Right ventricle myocardium inferior (tissue), 1 donor: ENCODE measurements around the gene TSHZ1. TPM values are rescaled to one million over a fixed set of nuclear protein-coding genes. Genes with fewer than 3 reads are reported as not detected.
A peak's percentile ranks its signal among the peaks of the same experiment; 100 is the strongest.

Experiments used
- ATAC-seq: fragments of 200-7000 bp; cut with Tn5 transposase; one replicate; pipeline ENCODE4 v1.9.1; 2020; ENCODE audit warnings: mild to moderate bottlenecking, moderate library complexity
- DNase-seq: peaks from one replicate; pipeline ENCODE4 v3.0.0; 2021; ENCODE audit errors: missing footprints
- intact Hi-C: fragments of 100-400 bp; cut with DNase I; formaldehyde crosslinking; loops from one replicate; pipeline ENCODE4 v1.11.0; 2022
- total RNA-seq: library from RNA; stranded (reverse); fragmentation: NEBNext Ultra II Directional; extraction: Animal tissue kit (Norgen Biotek cat#: 25700); gene quantifications from one replicate; pipeline ENCODE4 v1.2.1, GENCODE V29; 2021
- donor health status: DM: no; HTN: yes; CAD: no; lungs with severe emphysema.

Gene TSHZ1
- total RNA-seq, 1 donor from 2014 or later: 23.1 TPM

- DNase-seq (no peak), ATAC-seq (no peak)
- intact Hi-C loops: loop anchor here (5.0 to 10.0 kb wide), 3 partner anchors 263 to 617 kb away; partner anchors contain the start of gene ZNF407
Measured at GRCh38 chr18:75214332-75214690, 3.7 kb downstream of the TSHZ1 start.

- intact Hi-C loops: loop anchor here (5.0 to 10.0 kb wide), 3 partner anchors 262 to 618 kb away; partner anchors contain the start of gene ZNF407
Measured at GRCh38 chr18:75214766-75215510, 4.3 kb downstream of the TSHZ1 start.

GRCh38 chr18:75215663-75216062 lies 5.1 kb downstream of the TSHZ1 start:
- DNase-seq: no peak
- intact Hi-C loops: loop anchor here (10.0 kb wide), 1 partner anchor 321 kb away; no protein-coding TSS in a partner anchor
- ATAC-seq: no peak

More at GRCh38 chr18:75214766-75215510, 4.3 kb downstream of the TSHZ1 start:
- ATAC-seq: no peak
- no peak for DNase-seq

GRCh38 chr18:75216212-75216910 lies 5.8 kb downstream of the TSHZ1 start:
- DNase-seq: no peak
- no peak for ATAC-seq
- intact Hi-C loops: loop anchor here (10.0 kb wide), 1 partner anchor 322 kb away; no protein-coding TSS in a partner anchor

- no peak for ATAC-seq
- intact Hi-C loops: loop anchor here (10.0 kb wide), 1 partner anchor 322 kb away; no protein-coding TSS in a partner anchor
- no peak for DNase-seq
Measured at GRCh38 chr18:75216911-75217689, 6.5 kb downstream of the TSHZ1 start.

GRCh38 chr18:75218065-75218923 lies 7.7 kb downstream of the TSHZ1 start:
- no peak for ATAC-seq
- intact Hi-C loops: loop anchor here (10.0 kb wide), 1 partner anchor 323 kb away; no protein-coding TSS in a partner anchor
- DNase-seq: no peak

- intact Hi-C loops: loop anchor here (10.0 kb wide), 1 partner anchor 325 kb away; no protein-coding TSS in a partner anchor
- DNase-seq (no peak), ATAC-seq (no peak)
Measured at GRCh38 chr18:75219745-75220375, 9.3 kb downstream of the TSHZ1 start.

- intact Hi-C loops: no loop called here
- ATAC-seq (no peak), DNase-seq (no peak)
Measured at GRCh38 chr18:75220551-75221355, 10.2 kb downstream of the TSHZ1 start.

GRCh38 chr18:75221397-75221796 lies 10.8 kb downstream of the TSHZ1 start:
- ATAC-seq (no peak), DNase-seq (no peak)
- intact Hi-C loops: no loop called here

GRCh38 chr18:75221897-75222296 lies 11.3 kb downstream of the TSHZ1 start:
- DNase-seq (no peak), ATAC-seq (no peak)
- intact Hi-C loops: no loop called here

GRCh38 chr18:75222407-75222806 lies 11.8 kb downstream of the TSHZ1 start:
- ATAC-seq (no peak), DNase-seq (no peak)
- intact Hi-C loops: no loop called here

GRCh38 chr18:75223687-75224347 lies 13.2 kb downstream of the TSHZ1 start:
- ATAC-seq (no peak), DNase-seq (no peak)
- intact Hi-C loops: no loop called here

GRCh38 chr18:75226286-75226955 lies 15.8 kb downstream of the TSHZ1 start:
- intact Hi-C loops: no loop called here
- no peak for DNase-seq
- peak; percentile 11 for ATAC-seq

- ATAC-seq: peak; percentile 2
- intact Hi-C loops: no loop called here
Measured at GRCh38 chr18:75226956-75227316, 16.3 kb downstream of the TSHZ1 start.

GRCh38 chr18:75227535-75228296 lies 17.1 kb downstream of the TSHZ1 start:
- ATAC-seq: peak; percentile 15
- intact Hi-C loops: no loop called here
- no peak for DNase-seq

More at GRCh38 chr18:75226956-75227316, 16.3 kb downstream of the TSHZ1 start:
- no peak for DNase-seq
